IMR-90 (cell line): Measurements from ENCODE around the gene DPAGT1. TPM values are rescaled to one million over a fixed set of nuclear protein-coding genes. Genes with fewer than 3 reads are reported as not detected.
A peak's percentile ranks its signal among the peaks of the same experiment; 100 is the strongest.
"Not testable (repeated sequence)": the region's sequence is repeated elsewhere in the genome, so short reads cannot be mapped to it uniquely, and the experiment has no call there.

ENCODE experiments used
- ATAC-seq: fragments of 200-7000 bp; cut with Tn5 transposase; 2 replicates; pipeline ENCODE4 v1.9.1; 2020; ENCODE audit warnings: low read depth, mild to moderate bottlenecking, moderate library complexity
- BruUV-seq: library from RNA; stranded (reverse); fragments of 400-500 nt; replicated peaks from 2 replicates; lab custom pipeline; 2021; lab: Mats Ljungman, UMichigan
- CTCF ChIA-PET: fragments of 300-600 bp; formaldehyde crosslinking; extraction: SDS; loops from one replicate; lab custom pipeline; 2021; ENCODE audit warnings: antibody characterized with exemption; lab: Yijun Ruan, JAX
- POLR2A ChIA-PET: fragments of 300-600 bp; sonication (Branson Sonifier 250); formaldehyde crosslinking; loops from one replicate; lab custom pipeline; 2022; ENCODE audit warnings: antibody characterized with exemption; ENCODE audit not compliant: unreplicated experiment; lab: Charles Lee
- DNase-seq: peaks from one replicate; pipeline ENCODE4 v3.0.0; 2013
- H2AFZ ChIP-seq: replicated peaks from 2 replicates; pipeline ENCODE3; 2013; ENCODE audit warnings: low read length, mild to moderate bottlenecking; ENCODE audit not compliant: poor library complexity
- H2AK5ac ChIP-seq: 2 replicates; pipeline ENCODE4 v1.6.1; 2013; ENCODE audit warnings: low read depth, low read length, inconsistent platforms
- H2AK9ac ChIP-seq: replicated peaks from 2 replicates; pipeline ENCODE3; 2013; ENCODE audit warnings: mild to moderate bottlenecking, low read depth, low read length, moderate library complexity; ENCODE audit not compliant: poor library complexity
- H2BK120ac ChIP-seq: 2 replicates; pipeline ENCODE4 v1.6.1; 2013; ENCODE audit warnings: low read depth, low read length, inconsistent platforms
- H2BK15ac ChIP-seq: 3 replicates; pipeline ENCODE4 v1.6.1; 2013; ENCODE audit warnings: low read depth, low read length, inconsistent platforms
- H2BK20ac ChIP-seq: 2 replicates; pipeline ENCODE4 v1.6.1; 2013; ENCODE audit warnings: low read depth, mild to moderate bottlenecking, inconsistent platforms, low read length, moderate library complexity
- H2BK5ac ChIP-seq: 2 replicates; pipeline ENCODE4 v1.6.1; 2013; ENCODE audit warnings: mild to moderate bottlenecking, low read depth, low read length, inconsistent platforms; ENCODE audit not compliant: poor library complexity, severe bottlenecking
- H3K14ac ChIP-seq: replicated peaks from 2 replicates; pipeline ENCODE4 v1.6.1; 2013; ENCODE audit warnings: low read depth, low read length, inconsistent platforms
- H3K18ac ChIP-seq: 2 replicates; pipeline ENCODE4 v1.6.1; 2013; ENCODE audit warnings: low read depth, low read length, control low read depth
- H3K23ac ChIP-seq: 2 replicates; pipeline ENCODE4 v1.6.1; 2013; ENCODE audit warnings: low read depth, low read length, inconsistent platforms
- H3K27ac ChIP-seq: 2 replicates; pipeline ENCODE4 v1.5.1; 2013; ENCODE audit warnings: mild to moderate bottlenecking, control low read depth, low read length; ENCODE audit not compliant: insufficient read depth
- H3K27me3 ChIP-seq: 2 replicates; pipeline ENCODE4 v1.6.1; 2013; ENCODE audit warnings: low read length; ENCODE audit not compliant: control insufficient read depth, insufficient read depth
- H3K36me3 ChIP-seq: 2 replicates; pipeline ENCODE4 v1.6.1; 2013; ENCODE audit warnings: low read length, mixed read lengths; ENCODE audit not compliant: control insufficient read depth, insufficient read depth
- H3K4ac ChIP-seq: 2 replicates; pipeline ENCODE4 v1.6.1; 2013; ENCODE audit warnings: low read depth, low read length, inconsistent platforms
- H3K4me1 ChIP-seq: 2 replicates; pipeline ENCODE4 v1.6.1; 2013; ENCODE audit warnings: low read length, mixed read lengths; ENCODE audit not compliant: control insufficient read depth, insufficient read depth
- H3K4me2 ChIP-seq: 2 replicates; pipeline ENCODE4 v1.6.1; 2013; ENCODE audit warnings: low read depth, mild to moderate bottlenecking, control low read depth, low read length, moderate library complexity
- H3K4me3 ChIP-seq: 2 replicates; pipeline ENCODE4 v1.5.1; 2013; ENCODE audit warnings: low read depth, mild to moderate bottlenecking, control low read depth, low read length, moderate library complexity; ENCODE audit not compliant: insufficient read depth
- H3K56ac ChIP-seq: 2 replicates; pipeline ENCODE4 v1.6.1; 2013; ENCODE audit warnings: low read length, inconsistent platforms; ENCODE audit not compliant: insufficient read depth; ENCODE audit errors: extremely low read depth
- H3K79me1 ChIP-seq, 2 experiments: 2 replicates each; pipeline ENCODE4 v1.6.1; 2013; ENCODE audit warnings: low read length in 2 of 2, inconsistent platforms in 1 of 2, low read depth in 1 of 2
- H3K9ac ChIP-seq: 2 replicates; pipeline ENCODE4 v1.6.1; 2013; ENCODE audit warnings: low read depth, low read length, control low read depth
- H3K9me1 ChIP-seq: 2 replicates; pipeline ENCODE4 v1.6.1; 2013; ENCODE audit warnings: low read length, inconsistent platforms; ENCODE audit not compliant: insufficient read depth
- H3K9me3 ChIP-seq: 2 replicates; pipeline ENCODE4 v1.6.1; 2013; ENCODE audit warnings: low read length; ENCODE audit not compliant: control insufficient read depth, insufficient read depth
- H4K20me1 ChIP-seq: 2 replicates; pipeline ENCODE4 v1.6.1; 2013; ENCODE audit warnings: low read length, inconsistent platforms; ENCODE audit not compliant: insufficient read depth
- H4K5ac ChIP-seq: 2 replicates; pipeline ENCODE4 v1.6.1; 2013; ENCODE audit warnings: mild to moderate bottlenecking, low read depth, low read length, control low read depth
- H4K8ac ChIP-seq, 2 experiments: 2 replicates each; pipeline ENCODE4 v1.6.1; 2013; ENCODE audit warnings: low read depth in 2 of 2, low read length in 2 of 2, control low read depth in 1 of 2, inconsistent platforms in 1 of 2
- H4K91ac ChIP-seq: 2 replicates; pipeline ENCODE4 v1.6.1; 2013; ENCODE audit warnings: low read depth, low read length, inconsistent platforms; ENCODE audit not compliant: insufficient read depth
- WGBS, 2 experiments: methylation state at CpG; one replicate each; pipeline versions ENCODE4 v1.1.5 to v1.1.7; 2013; ENCODE audit warnings: missing lambda C conversion rate in 2 of 2; ENCODE audit not compliant: insufficient read length in 1 of 2; ENCODE audit errors: extremely low coverage in 2 of 2; 5-methylcytosine and 5-hydroxymethylcytosine counted together
- dilution Hi-C: fragments of 300-500 bp; cut with HindIII; formaldehyde crosslinking; loops from one replicate; pipeline ENCODE4 v1.14.3; 2018; ENCODE audit warnings: low sequenced_read_pairs; ENCODE audit not compliant: unreplicated experiment
- in situ Hi-C: fragments of 300-500 bp; cut with MboI; formaldehyde crosslinking; loops from 3 replicates; pipeline ENCODE4 v1.14.3; 2019; ENCODE audit warnings: low sequenced_read_pairs, inconsistent platforms, mixed read lengths
- intact Hi-C: fragments of 100-400 bp; cut with micrococcal nuclease; formaldehyde crosslinking; loops from 2 replicates; pipeline ENCODE4 v1.10.0; 2022
- polyA plus RNA-seq, 3 experiments: library from polyadenylated mRNA; depleted of rRNA; stranded (reverse); fragments of >200 nt; gene quantifications; 2 replicates each; pipeline ENCODE4 v1.2.3, GENCODE V29; 2012; ENCODE audit warnings: low replicate concordance in 1 of 3
- total RNA-seq: library from RNA; depleted of rRNA; stranded (reverse); fragments of >200 nt; gene quantifications from 2 replicates; pipeline ENCODE4 v1.2.3, GENCODE V29; 2012

Gene DPAGT1
- total and polyA plus RNA-seq, 2 of the 4 experiments (the other 2 are of a cell fraction) = 15.2 to 53.4 TPM

DNA sequence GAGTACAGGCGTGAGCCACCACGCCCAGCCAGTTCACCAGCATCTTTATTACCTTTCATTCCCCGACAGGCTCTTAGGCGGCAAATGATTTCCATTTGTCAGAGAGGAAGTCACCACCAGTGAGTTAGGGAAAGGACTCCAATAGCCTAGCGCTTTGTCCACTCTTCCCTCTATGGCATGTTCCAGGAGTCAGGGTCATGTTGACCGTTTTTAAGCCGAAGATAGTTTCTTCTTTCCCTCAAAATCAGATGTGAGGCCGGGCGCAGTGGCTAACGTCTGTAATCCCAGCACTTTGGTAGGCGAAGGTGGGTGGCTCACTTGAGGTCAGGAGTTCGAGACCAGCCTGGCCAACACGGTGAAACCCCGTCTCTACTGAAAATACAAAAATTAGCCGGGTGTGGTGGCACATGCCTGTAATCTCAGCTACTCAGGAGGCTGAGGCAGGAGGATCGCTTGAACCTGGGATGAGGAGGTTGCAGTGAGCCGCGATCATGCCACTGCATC is 1.6 kb upstream of the DPAGT1 start:
- not testable (repeated sequence) for ATAC-seq, H3K4me3 ChIP-seq

More for the DNA sequence above, 1.6 kb upstream of the DPAGT1 start:
- POLR2A ChIA-PET = interaction anchor here (0.7 to 1.5 kb wide), 2 partner anchors 19 to 235 kb away, joined by 6 to 9 read pairs; partner anchors contain the start of gene HMBS
- Histone ChIP-seq H2AK9ac (peak overlapping the region; percentile 94), H4K5ac (peak overlapping the region; percentile 18; the same call in 1 of the 2 replicates), H3K9me1 (peaks cover 18% of the 10 kb centered on the region), H4K91ac (peak overlapping the region; percentile 38), H3K4ac (peak overlapping the region; percentile 82), H3K79me1 (peaks cover 27 to 57% of the 10 kb centered on the region in 2 experiments), H3K27ac (peak overlapping the region; percentile 13; the same call in 1 of the 2 replicates), H2AK5ac (peak overlapping the region; percentile 78), H2AFZ (peak overlapping the region; percentile 35), H4K8ac (peak overlapping the region in 1 of 2 experiments; percentile 83; a peak in 3 of 4 replicates)
- H3K9me3 ChIP-seq, H2BK20ac ChIP-seq, H3K9ac ChIP-seq, H4K20me1 ChIP-seq, H2BK120ac ChIP-seq, H3K36me3 ChIP-seq, H3K23ac ChIP-seq, H2BK15ac ChIP-seq, H3K27me3 ChIP-seq, DNase-seq, H3K4me1 ChIP-seq, H2BK5ac ChIP-seq, H3K56ac ChIP-seq, BruUV-seq, H3K14ac ChIP-seq, dilution Hi-C loops, H3K4me2 ChIP-seq, H3K18ac ChIP-seq: not testable (repeated sequence)
- CTCF ChIA-PET = interaction anchor here (0.8 to 1.8 kb wide), 2 partner anchors 18 to 235 kb away, joined by 3 to 9 read pairs; no protein-coding TSS in a partner anchor
- 88% methylated on average over 5 of the region's 18 CpGs; no CpG with 5 or more reads in 1 of the 2 experiments for WGBS, 2 experiments
- in situ Hi-C loops (loop anchor here (5.0 kb wide), 1 partner anchor 94 kb away; no protein-coding TSS in a partner anchor), intact Hi-C loops (loop anchor here (2.0 to 10.0 kb wide), 2 partner anchors 94 to 372 kb away; no protein-coding TSS in a partner anchor)
